Esophagus muscularis mucosa (tissue), 4 donors: ENCODE data around the gene FIGNL2.

ENCODE experiments used
- EP300 ChIP-seq: sonication (generic); formaldehyde crosslinking; IDR thresholded peaks from one replicate; pipeline ENCODE4 v1.6.1; 2017; ENCODE audit warnings: antibody characterized with exemption
- POLR2A ChIP-seq: fragments of 450-650 bp; IDR thresholded peaks from one replicate; pipeline ENCODE4 v1.6.1; 2017; ENCODE audit warnings: antibody characterized with exemption, moderate library complexity, mild to moderate bottlenecking, low read depth
- POLR2AphosphoS5 ChIP-seq, 2 donors: sonication (generic); formaldehyde crosslinking; IDR thresholded peaks; one replicate each; pipeline ENCODE4 v1.6.1; 2017; ENCODE audit warnings: antibody characterized with exemption in 2 of 2
- TF ChIP-seq, protein P1 (sequence below), 3 experiments: fragments of 200-600 bp in 2 of 3; fragments of 450-650 bp in 1 of 3; sonication (generic) in 2 of 3; IDR thresholded peaks; one replicate each; pipeline ENCODE4 v1.5.1; 2017 to 2019; ENCODE audit warnings: antibody characterized with exemption in 3 of 3, mild to moderate bottlenecking in 2 of 3, moderate library complexity in 1 of 3

DNA sequence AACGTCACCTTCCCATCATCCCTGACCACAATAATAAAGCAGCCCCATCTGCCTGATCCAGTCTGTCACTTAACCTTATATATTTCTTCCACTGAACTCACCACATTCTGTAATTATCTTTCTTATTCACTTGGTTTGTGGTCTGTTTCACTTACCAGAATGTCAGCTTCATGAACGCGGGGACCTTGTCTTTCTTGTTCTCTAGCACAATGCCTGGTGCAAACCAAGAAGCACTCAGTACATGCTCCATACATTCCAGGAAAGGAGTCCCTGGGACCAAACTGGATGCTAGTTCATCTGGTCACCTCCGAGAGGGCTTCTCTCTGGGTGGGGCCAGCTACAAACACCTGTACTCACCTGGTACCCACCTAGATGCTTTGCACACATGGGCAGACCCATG lies 22.0 kb upstream of the FIGNL2 start:
- TF ChIP-seq, protein P1, sequence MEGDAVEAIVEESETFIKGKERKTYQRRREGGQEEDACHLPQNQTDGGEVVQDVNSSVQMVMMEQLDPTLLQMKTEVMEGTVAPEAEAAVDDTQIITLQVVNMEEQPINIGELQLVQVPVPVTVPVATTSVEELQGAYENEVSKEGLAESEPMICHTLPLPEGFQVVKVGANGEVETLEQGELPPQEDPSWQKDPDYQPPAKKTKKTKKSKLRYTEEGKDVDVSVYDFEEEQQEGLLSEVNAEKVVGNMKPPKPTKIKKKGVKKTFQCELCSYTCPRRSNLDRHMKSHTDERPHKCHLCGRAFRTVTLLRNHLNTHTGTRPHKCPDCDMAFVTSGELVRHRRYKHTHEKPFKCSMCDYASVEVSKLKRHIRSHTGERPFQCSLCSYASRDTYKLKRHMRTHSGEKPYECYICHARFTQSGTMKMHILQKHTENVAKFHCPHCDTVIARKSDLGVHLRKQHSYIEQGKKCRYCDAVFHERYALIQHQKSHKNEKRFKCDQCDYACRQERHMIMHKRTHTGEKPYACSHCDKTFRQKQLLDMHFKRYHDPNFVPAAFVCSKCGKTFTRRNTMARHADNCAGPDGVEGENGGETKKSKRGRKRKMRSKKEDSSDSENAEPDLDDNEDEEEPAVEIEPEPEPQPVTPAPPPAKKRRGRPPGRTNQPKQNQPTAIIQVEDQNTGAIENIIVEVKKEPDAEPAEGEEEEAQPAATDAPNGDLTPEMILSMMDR (IDR thresholded peaks at IDR 0.05) = no peak
- TF ChIP-seq POLR2AphosphoS5 (IDR thresholded peaks at IDR 0.05) (no peak), POLR2A (no peak), EP300 (no peak)
